GM19395 (cell line): ENCODE data around the gene FGF9.

Experiments
- ATAC-seq: cut with Tn5 transposase; IDR thresholded peaks from one replicate; pipeline ENCODE4 v1.9.1; 2021; ENCODE audit warnings: mild to moderate bottlenecking, moderate library complexity; ENCODE audit not compliant: unreplicated experiment

FGF9 gene

GRCh38 chr13:21670883-21671619, at the start of gene FGF9:
TSS of gene FGF9 (plus strand) at chr13:21671073. CDS start at chr13:21671913, 840 bp downstream.
- ATAC-seq, result peak; percentile 59

GRCh38 chr13:21625366-21625765, 45.5 kb upstream of the FGF9 start:
- no peak for ATAC-seq

GRCh38 chr13:21632196-21632595, 38.7 kb upstream of the FGF9 start:
- ATAC-seq, result no peak

- no peak for ATAC-seq
These were observed 34.2 kb upstream of the FGF9 start for GRCh38 chr13:21636656-21637055.

- ATAC-seq, result no peak
These were observed 33.6 kb upstream of the FGF9 start for GRCh38 chr13:21637296-21637695.

GRCh38 chr13:21638319-21639282, 32.3 kb upstream of the FGF9 start:
- no peak for ATAC-seq

GRCh38 chr13:21639561-21639960, 31.3 kb upstream of the FGF9 start:
- ATAC-seq, result no peak

GRCh38 chr13:21641629-21642028, 29.2 kb upstream of the FGF9 start:
- no peak for ATAC-seq

- no peak for ATAC-seq
These were observed 13.3 kb upstream of the FGF9 start for GRCh38 chr13:21657538-21657937.

GRCh38 chr13:21659087-21659486, 11.8 kb upstream of the FGF9 start:
- no peak for ATAC-seq

GRCh38 chr13:21661097-21661909, 9.6 kb upstream of the FGF9 start:
- ATAC-seq, result no peak

- ATAC-seq, result no peak
These were observed 7.7 kb upstream of the FGF9 start for GRCh38 chr13:21663197-21663596.

GRCh38 chr13:21668732-21669275, 2.1 kb upstream of the FGF9 start:
- no peak for ATAC-seq

- peak; percentile 31 for ATAC-seq
These were observed 629 bp upstream of the FGF9 start for GRCh38 chr13:21670006-21670882.

- no peak for ATAC-seq
These were observed 880 bp downstream of the FGF9 start for GRCh38 chr13:21671620-21672286.

- no peak for ATAC-seq
These were observed 1.4 kb downstream of the FGF9 start for GRCh38 chr13:21672287-21672680.

GRCh38 chr13:21672796-21673538, 2.1 kb downstream of the FGF9 start:
- ATAC-seq, result no peak

GRCh38 chr13:21673539-21673788, 2.6 kb downstream of the FGF9 start:
- ATAC-seq, result peak; percentile 19
